Uterus (tissue), 4 donors: Measurements from ENCODE around the gene GATAD2B. TPM values are rescaled to one million over a fixed set of nuclear protein-coding genes. Genes with fewer than 3 reads are reported as not detected.

Experiments
- DNase-seq, 2 donors: peaks; one replicate each; pipeline ENCODE4 v3.0.0-alpha.2; 2019 to 2020
- H3K27ac ChIP-seq, 2 donors: fragments of 200-600 bp; sonication (generic); 1 replicate in 1 of 2; 2 replicates in 1 of 2; pipeline ENCODE4 v1.5.1; 2016 to 2018
- H3K27me3 ChIP-seq, 2 donors: fragments of 200-600 bp; sonication (generic); one replicate each; pipeline ENCODE4 v1.5.1; 2018 to 2019; ENCODE audit warnings: control low read depth in 1 of 2
- H3K36me3 ChIP-seq, 2 donors: fragments of 200-600 bp; sonication (generic); one replicate each; pipeline ENCODE4 v1.5.1; 2019; ENCODE audit warnings: control low read depth in 1 of 2
- H3K4me1 ChIP-seq, 2 donors: fragments of 200-600 bp; sonication (generic); one replicate each; pipeline ENCODE4 v1.5.1; 2018 to 2019; ENCODE audit warnings: control low read depth in 1 of 2
- H3K4me3 ChIP-seq, 2 donors: fragments of 200-600 bp; sonication (generic); 1 replicate in 1 of 2; 2 replicates in 1 of 2; pipeline ENCODE4 v1.5.1; 2018 to 2019; ENCODE audit warnings: mild to moderate bottlenecking in 1 of 2
- H3K9me3 ChIP-seq, 2 donors: fragments of 200-600 bp; sonication (generic); one replicate each; pipeline ENCODE4 v1.5.1; 2019; ENCODE audit warnings: control low read depth in 1 of 2
- CTCF ChIP-seq, 4 experiments: fragments of 200-600 bp in 2 of 4; fragments of 450-650 bp in 2 of 4; sonication (generic) in 2 of 4; IDR thresholded peaks; one replicate each; pipeline ENCODE4 v1.5.1; 2016 to 2019; ENCODE audit warnings: antibody characterized with exemption in 4 of 4, mild to moderate bottlenecking in 2 of 4, moderate library complexity in 1 of 4
- POLR2A ChIP-seq, 2 donors: fragments of 450-650 bp; IDR thresholded peaks; one replicate each; pipeline ENCODE4 v1.6.1; 2016; ENCODE audit warnings: antibody characterized with exemption in 2 of 2, mild to moderate bottlenecking in 1 of 2, moderate library complexity in 1 of 2
- intact Hi-C: fragments of 100-400 bp; cut with DNase I; formaldehyde crosslinking; loops from one replicate; pipeline ENCODE4 v1.15.1; 2023; ENCODE audit warnings: low total_unique reads
- microRNA-seq: library from miRNA; unstranded; fragments of <30 nt; microRNA quantifications from one replicate; pipeline ENCODE4, GENCODE V29; 2016; ENCODE audit warnings: borderline microRNAs expressed, borderline replicate concordance
- small RNA-seq: library from RNA; depleted of rRNA; stranded (forward); fragments of <200 nt; gene quantifications from one replicate; pipeline ENCODE3, GENCODE V24; 2016
- total RNA-seq, 4 donors: library from RNA; depleted of rRNA in 3 of 4; stranded (reverse); fragments of >200 nt in 3 of 4; gene quantifications; one replicate each; pipeline versions ENCODE4 v1.1.0 to v1.2.4, GENCODE V29; 2014 to 2023
- donor health status: DM: yes; HTN: yes; CAD: no.

Gene GATAD2B
- total RNA-seq, 4 donors from 2014 or later: 7.1 to 79.0 (median 26.6) TPM

GRCh38 chr1:153764310-153764709, 158.5 kb downstream of the GATAD2B start:
- no peak for DNase-seq
- no peaks in the 10 kb centered on the region for H3K4me1 ChIP-seq
- no peaks in the 10 kb centered on the region for H3K27me3 ChIP-seq
- no peaks in the 10 kb centered on the region for H3K36me3 ChIP-seq
- H3K27ac ChIP-seq: no peak overlapping the region
- no peak overlapping the region for H3K4me3 ChIP-seq
- no peaks in the 10 kb centered on the region for H3K9me3 ChIP-seq
- intact Hi-C loops: no loop called here
- TF ChIP-seq POLR2A (IDR thresholded peaks at IDR 0.05) (no peak), CTCF (IDR thresholded peaks at IDR 0.05) (no peak)

- TF ChIP-seq POLR2A (IDR thresholded peaks at IDR 0.05) (no peak), CTCF (IDR thresholded peaks at IDR 0.05) (no peak)
- Histone ChIP-seq H3K36me3 (no peaks in the 10 kb centered on the region), H3K9me3 (no peaks in the 10 kb centered on the region), H3K27ac (no peak overlapping the region), H3K27me3 (no peaks in the 10 kb centered on the region), H3K4me1 (no peaks in the 10 kb centered on the region), H3K4me3 (no peak overlapping the region)
- no peak for DNase-seq
- intact Hi-C loops: no loop called here
Observed at GRCh38 chr1:153763365-153764225, 159.2 kb downstream of the GATAD2B start.

GRCh38 chr1:153760440-153760839, 162.3 kb downstream of the GATAD2B start:
- no peak for DNase-seq
- no peaks in the 10 kb centered on the region for H3K27me3 ChIP-seq
- H3K4me1 ChIP-seq: no peaks in the 10 kb centered on the region
- no peaks in the 10 kb centered on the region for H3K36me3 ChIP-seq
- no peaks in the 10 kb centered on the region for H3K9me3 ChIP-seq
- intact Hi-C loops: no loop called here
- no peak overlapping the region for H3K4me3 ChIP-seq
- no peak for TF ChIP-seq POLR2A (IDR thresholded peaks at IDR 0.05)
- TF ChIP-seq CTCF (IDR thresholded peaks at IDR 0.05): no peak
- H3K27ac ChIP-seq: no peak overlapping the region

Small RNAs within 50 kb of the gene (microRNA-seq; reads per million reads assigned to microRNA genes)
- gene MIR6737: not detected

Small RNAs within 50 kb of the gene (small RNA-seq; reads per million reads assigned to genes)
- not detected for gene AL831737.1
- not detected for gene MIR6737
- gene RF00019: not detected

Other genes with a start within 250 kb of the GATAD2B start
- gene NPR1, start 244.3 kb downstream of the GATAD2B start, total RNA-seq: 10 to 100 TPM; 34.1 to 74.0 (median 50.8) TPM
- 10 to 100 TPM; 35.9 to 70.1 (median 61.3) TPM for gene INTS3, start 194.9 kb downstream of the GATAD2B start, total RNA-seq
- 100 to 1,000 TPM in 1 of 4 donors, 10 to 100 TPM in 3; 12.9 to 364 (median 36.7) TPM for gene SLC27A3, start 147.6 kb downstream of the GATAD2B start, total RNA-seq
- gene DENND4B, start 23.7 kb upstream of the GATAD2B start, total RNA-seq: 10 to 100 TPM in 3 of 4 donors, 1 to 10 TPM in 1; 5.6 to 94.9 (median 30.1) TPM
- gene CRTC2, start 35.6 kb upstream of the GATAD2B start, total RNA-seq: 10 to 100 TPM in 2 of 4 donors, 1 to 10 TPM in 2; 5.9 to 57.2 (median 15.5) TPM
- 10 to 100 TPM; 66.3 to 96.2 (median 83.6) TPM for gene SLC39A1, start 40.6 kb upstream of the GATAD2B start, total RNA-seq
- 10 to 100 TPM in 3 of 4 donors, 1 to 10 TPM in 1; 1.8 to 16.1 (median 13.0) TPM for gene CREB3L4, start 44.9 kb upstream of the GATAD2B start, total RNA-seq
- gene JTB, start 54.7 kb upstream of the GATAD2B start, total RNA-seq: 100 to 1,000 TPM in 3 of 4 donors, 10 to 100 TPM in 1; 91.1 to 253 (median 175) TPM
- 100 to 1,000 TPM in 1 of 4 donors, 10 to 100 TPM in 3; 16.9 to 120 (median 33.2) TPM for gene RAB13, start 63.4 kb upstream of the GATAD2B start, total RNA-seq
- gene RPS27, start 67.8 kb upstream of the GATAD2B start, total RNA-seq: 1,000 to 10,000 TPM in 3 of 4 donors, 100 to 1,000 TPM in 1; 826 to 6,388 (median 2,664) TPM
- under 1 TPM in 2 of 4 donors, not detected in 2; 0.09 to 0.21 TPM for gene NUP210L, start 232.1 kb upstream of the GATAD2B start, total RNA-seq